NCI-H524 treated with DMSO at 0.1 percent for 48 hours (cell line): Measurements from ENCODE around the gene TAF11.
"Not testable (repeated sequence)": the region's sequence is repeated elsewhere in the genome, so short reads cannot be mapped to it uniquely, and the experiment has no call there.

Experiments used
- DNase-seq: peaks from one replicate; lab custom pipeline; 2025; lab: John Stamatoyannopoulos, UW

The TAF11 gene

GRCh38 chr6:34887753-34888513, at the start of gene TAF11:
Gene TAF11, minus strand, starts transcription at chr6:34888042. Its CDS starts 85 bp downstream, at chr6:34887957.
- DNase-seq = peak; percentile 63

GRCh38 chr6:34934516-34934915, 46.7 kb upstream of the TAF11 start:
- DNase-seq = no peak

- DNase-seq = not testable (repeated sequence)
Observed at GRCh38 chr6:34932202-34932601, 44.4 kb upstream of the TAF11 start.

- DNase-seq = no peak
Observed at GRCh38 chr6:34930221-34930620, 42.4 kb upstream of the TAF11 start.

- no peak for DNase-seq
Observed at GRCh38 chr6:34929241-34929978, 41.6 kb upstream of the TAF11 start.

GRCh38 chr6:34928695-34929094, 40.9 kb upstream of the TAF11 start:
- DNase-seq = no peak

- DNase-seq = no peak
Observed at GRCh38 chr6:34928220-34928619, 40.4 kb upstream of the TAF11 start.

- no peak for DNase-seq
Observed at GRCh38 chr6:34926655-34927054, 38.8 kb upstream of the TAF11 start.

- no peak for DNase-seq
Observed at GRCh38 chr6:34924831-34925625, 37.2 kb upstream of the TAF11 start.

- DNase-seq = no peak
Observed at GRCh38 chr6:34922177-34922663, 34.4 kb upstream of the TAF11 start.

GRCh38 chr6:34920097-34920496, 32.3 kb upstream of the TAF11 start:
- no peak for DNase-seq

- DNase-seq = no peak
Observed at GRCh38 chr6:34919651-34920050, 31.8 kb upstream of the TAF11 start.

- no peak for DNase-seq
Observed at GRCh38 chr6:34917626-34918285, 29.9 kb upstream of the TAF11 start.

GRCh38 chr6:34916348-34916967, 28.6 kb upstream of the TAF11 start:
- no peak for DNase-seq

GRCh38 chr6:34914358-34914757, 26.5 kb upstream of the TAF11 start:
- DNase-seq = no peak

GRCh38 chr6:34912715-34913464, 25.0 kb upstream of the TAF11 start:
- no peak for DNase-seq

GRCh38 chr6:34911822-34912221, 24.0 kb upstream of the TAF11 start:
- DNase-seq = no peak

- no peak for DNase-seq
Observed at GRCh38 chr6:34909320-34909883, 21.6 kb upstream of the TAF11 start.

GRCh38 chr6:34908194-34908593, 20.4 kb upstream of the TAF11 start:
- DNase-seq = no peak

- DNase-seq = no peak
Observed at GRCh38 chr6:34906826-34907225, 19.0 kb upstream of the TAF11 start.
